Left ventricle myocardium inferior (tissue), 1 donor: ENCODE data around the gene HEPN1. TPM values are rescaled to one million over a fixed set of nuclear protein-coding genes. Genes with fewer than 3 reads are reported as not detected.

Experiments used
- DNase-seq: peaks from one replicate; pipeline ENCODE4 v3.0.0-alpha.2; 2020
- H3K27ac ChIP-seq: fragments of 200-600 bp; replicated peaks from 2 replicates; pipeline ENCODE4 v1.8.0; 2021
- H3K27me3 ChIP-seq: fragments of 200-600 bp; 2 replicates; pipeline ENCODE4 v1.8.0; 2021; ENCODE audit warnings: low read depth
- H3K36me3 ChIP-seq: fragments of 200-600 bp; 2 replicates; pipeline ENCODE4 v1.8.0; 2021
- H3K4me1 ChIP-seq: fragments of 200-600 bp; 2 replicates; pipeline ENCODE4 v1.8.0; 2021
- H3K4me3 ChIP-seq: fragments of 200-600 bp; 2 replicates; pipeline ENCODE4 v1.8.0; 2021; ENCODE audit warnings: mild to moderate bottlenecking, moderate library complexity
- H3K9me3 ChIP-seq: fragments of 200-600 bp; replicated peaks from 2 replicates; pipeline ENCODE4 v1.8.0; 2021
- intact Hi-C: fragments of 100-400 bp; cut with micrococcal nuclease; formaldehyde crosslinking; loops from one replicate; pipeline ENCODE4 v1.11.0; 2022
- total RNA-seq: library from RNA; stranded (reverse); fragmentation: NEBNext Ultra II Directional; extraction: Animal tissue kit (Norgen Biotek cat#: 25700); gene quantifications from one replicate; pipeline ENCODE4 v1.2.1, GENCODE V29; 2021
- TF ChIP-seq, protein P1 (sequence below): fragments of 200-600 bp; IDR thresholded peaks from 2 replicates; pipeline ENCODE4 v1.8.0; 2021; ENCODE audit warnings: antibody characterized with exemption, mild to moderate bottlenecking, borderline replicate concordance
- donor health status: DM: no; HTN: yes; CAD: no; lungs with severe emphysema.

Gene HEPN1
- total RNA-seq, 1 donor from 2014 or later: not detected

DNA sequence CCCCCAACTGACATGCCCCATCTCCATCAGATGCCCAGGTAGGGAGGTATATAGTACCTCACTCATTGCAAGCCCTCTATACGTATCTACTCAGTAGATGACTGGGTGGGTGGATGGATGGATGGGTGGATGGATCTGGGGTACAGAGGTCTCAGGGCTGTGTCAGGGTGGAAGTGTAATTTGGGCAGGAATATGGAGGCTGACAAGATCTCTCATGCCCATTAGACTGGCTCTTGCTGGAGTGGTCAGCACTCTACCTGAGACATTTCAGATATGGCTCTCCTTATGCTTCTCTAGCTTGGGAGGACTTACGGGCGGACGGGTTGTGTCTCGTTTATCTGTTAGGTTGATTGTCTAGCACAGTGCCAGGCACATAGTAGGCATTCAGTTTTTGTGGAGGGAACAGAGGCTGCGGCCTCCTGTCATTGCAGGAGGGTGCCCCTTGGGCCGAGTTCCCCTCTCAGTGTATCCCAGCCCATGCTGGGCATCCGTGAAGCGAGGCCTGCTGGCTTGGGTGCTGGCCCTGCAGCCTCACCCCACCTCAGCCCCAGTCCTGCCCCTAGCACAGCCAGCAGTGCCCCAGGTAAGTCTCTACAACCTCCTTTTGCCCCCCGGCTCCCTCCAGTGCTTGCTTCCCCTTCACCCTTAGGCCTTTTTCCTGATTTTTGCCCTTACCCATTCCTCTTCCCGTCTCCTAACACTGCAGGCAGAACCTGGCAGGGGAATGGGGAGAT is 40.1 kb upstream of the HEPN1 start:
- intact Hi-C loops: no loop called here
- TF ChIP-seq, protein P1, sequence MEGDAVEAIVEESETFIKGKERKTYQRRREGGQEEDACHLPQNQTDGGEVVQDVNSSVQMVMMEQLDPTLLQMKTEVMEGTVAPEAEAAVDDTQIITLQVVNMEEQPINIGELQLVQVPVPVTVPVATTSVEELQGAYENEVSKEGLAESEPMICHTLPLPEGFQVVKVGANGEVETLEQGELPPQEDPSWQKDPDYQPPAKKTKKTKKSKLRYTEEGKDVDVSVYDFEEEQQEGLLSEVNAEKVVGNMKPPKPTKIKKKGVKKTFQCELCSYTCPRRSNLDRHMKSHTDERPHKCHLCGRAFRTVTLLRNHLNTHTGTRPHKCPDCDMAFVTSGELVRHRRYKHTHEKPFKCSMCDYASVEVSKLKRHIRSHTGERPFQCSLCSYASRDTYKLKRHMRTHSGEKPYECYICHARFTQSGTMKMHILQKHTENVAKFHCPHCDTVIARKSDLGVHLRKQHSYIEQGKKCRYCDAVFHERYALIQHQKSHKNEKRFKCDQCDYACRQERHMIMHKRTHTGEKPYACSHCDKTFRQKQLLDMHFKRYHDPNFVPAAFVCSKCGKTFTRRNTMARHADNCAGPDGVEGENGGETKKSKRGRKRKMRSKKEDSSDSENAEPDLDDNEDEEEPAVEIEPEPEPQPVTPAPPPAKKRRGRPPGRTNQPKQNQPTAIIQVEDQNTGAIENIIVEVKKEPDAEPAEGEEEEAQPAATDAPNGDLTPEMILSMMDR: no peak
- Histone ChIP-seq H3K4me1 (peaks cover 63% of the 10 kb centered on the region), H3K27me3 (peaks cover 51% of the 10 kb centered on the region), H3K27ac (no peak overlapping the region), H3K9me3 (no peaks in the 10 kb centered on the region), H3K4me3 (no peak overlapping the region), H3K36me3 (no peaks in the 10 kb centered on the region)
- DNase-seq: no peak

DNA sequence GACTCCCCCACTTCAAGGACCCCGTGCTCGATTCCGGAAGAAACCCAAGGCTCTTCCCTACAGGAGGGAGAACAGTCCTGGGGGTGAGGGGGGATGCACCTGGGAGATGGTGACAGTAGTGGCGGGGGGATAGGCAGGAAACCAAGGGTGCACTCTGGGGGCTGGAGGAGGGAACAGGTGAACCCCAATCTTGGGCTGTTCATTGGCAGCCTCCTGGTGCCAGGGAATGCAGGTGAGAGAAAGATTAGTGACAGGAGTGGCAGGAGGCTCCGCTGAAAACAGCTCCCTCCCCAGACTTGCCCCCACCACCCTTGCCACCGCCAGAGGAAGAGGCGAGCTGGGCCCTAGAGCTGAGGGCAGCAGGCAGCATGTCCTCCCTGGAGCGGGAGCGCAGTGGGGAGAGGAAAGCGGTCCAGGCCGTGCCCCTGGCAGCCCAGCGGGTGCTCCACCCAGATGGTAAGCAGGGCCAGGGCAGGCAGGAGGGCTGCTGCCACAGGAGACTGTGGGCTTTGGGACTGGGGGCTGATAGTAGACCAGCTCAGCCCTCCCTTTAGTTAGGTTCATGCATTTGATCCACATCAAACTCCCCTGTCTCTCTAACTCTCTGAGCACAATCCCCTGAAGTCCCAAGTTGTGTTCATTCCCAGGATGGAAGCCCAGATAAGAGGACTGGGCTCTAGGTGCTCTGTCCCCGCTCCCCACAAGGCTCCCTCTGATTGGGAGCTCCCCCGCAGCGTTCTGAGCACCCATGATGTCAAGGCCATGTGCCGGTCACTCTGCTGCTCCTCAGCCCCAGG is 39.4 kb upstream of the HEPN1 start:
- peaks cover 7% of the 10 kb centered on the region for H3K36me3 ChIP-seq
- no peaks in the 10 kb centered on the region for H3K9me3 ChIP-seq
- peak overlapping the region; percentile 33 for H3K27ac ChIP-seq
- DNase-seq: no peak
- no peak overlapping the region for H3K4me3 ChIP-seq
- TF ChIP-seq, protein P1: no peak
- intact Hi-C loops: no loop called here
- H3K4me1 ChIP-seq: peaks cover 71% of the 10 kb centered on the region
- H3K27me3 ChIP-seq: peaks cover 43% of the 10 kb centered on the region

DNA sequence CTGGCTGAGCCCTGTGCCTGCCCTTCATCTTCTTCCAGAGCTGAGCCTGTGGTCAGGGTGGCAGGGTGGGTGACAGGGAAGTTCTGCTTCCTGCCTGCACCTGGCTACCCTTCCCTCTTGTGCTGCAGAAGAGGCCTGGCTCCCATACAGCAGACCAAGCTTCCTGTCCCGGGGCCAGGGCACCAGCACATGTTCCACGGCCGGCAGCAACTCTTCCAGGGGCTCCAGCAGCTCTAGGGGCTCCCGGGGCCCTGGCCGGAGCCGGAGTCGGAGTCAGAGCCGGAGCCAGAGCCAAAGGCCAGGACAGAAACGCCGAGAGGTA is 38.8 kb upstream of the HEPN1 start:
- H3K27me3 ChIP-seq: peaks cover 44% of the 10 kb centered on the region
- peak overlapping the region; percentile 33 for H3K27ac ChIP-seq
- intact Hi-C loops: no loop called here
- peaks cover 76% of the 10 kb centered on the region for H3K4me1 ChIP-seq
- H3K9me3 ChIP-seq: no peaks in the 10 kb centered on the region
- H3K36me3 ChIP-seq: peaks cover 10% of the 10 kb centered on the region
- H3K4me3 ChIP-seq: no peak overlapping the region
- no peak for DNase-seq
- TF ChIP-seq, protein P1: no peak

DNA sequence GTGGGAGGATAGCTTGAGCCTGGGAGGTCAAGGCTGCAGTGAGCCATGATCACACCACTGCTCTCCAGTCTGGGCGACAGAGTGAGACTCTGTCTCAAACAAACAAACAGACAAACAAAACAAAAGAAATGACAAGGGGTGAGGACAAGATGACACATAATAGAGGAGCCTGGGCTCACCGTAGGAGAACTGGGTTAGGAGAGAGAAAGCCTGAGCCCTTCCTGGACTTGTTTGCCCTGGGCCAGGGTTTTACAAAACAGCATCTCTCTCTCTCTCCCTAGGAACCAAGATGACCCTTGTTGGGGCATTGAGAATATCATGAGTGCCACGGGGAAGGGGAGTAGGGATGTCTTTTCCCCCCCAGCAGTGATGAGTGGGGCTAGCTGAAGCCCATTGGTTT is 38.1 kb upstream of the HEPN1 start:
- Histone ChIP-seq H3K36me3 (peaks cover 10% of the 10 kb centered on the region), H3K4me1 (peaks cover 78% of the 10 kb centered on the region), H3K27me3 (peaks cover 37% of the 10 kb centered on the region), H3K4me3 (no peak overlapping the region), H3K27ac (no peak overlapping the region), H3K9me3 (no peaks in the 10 kb centered on the region)
- intact Hi-C loops: no loop called here
- DNase-seq: no peak
- TF ChIP-seq, protein P1: no peak

DNA sequence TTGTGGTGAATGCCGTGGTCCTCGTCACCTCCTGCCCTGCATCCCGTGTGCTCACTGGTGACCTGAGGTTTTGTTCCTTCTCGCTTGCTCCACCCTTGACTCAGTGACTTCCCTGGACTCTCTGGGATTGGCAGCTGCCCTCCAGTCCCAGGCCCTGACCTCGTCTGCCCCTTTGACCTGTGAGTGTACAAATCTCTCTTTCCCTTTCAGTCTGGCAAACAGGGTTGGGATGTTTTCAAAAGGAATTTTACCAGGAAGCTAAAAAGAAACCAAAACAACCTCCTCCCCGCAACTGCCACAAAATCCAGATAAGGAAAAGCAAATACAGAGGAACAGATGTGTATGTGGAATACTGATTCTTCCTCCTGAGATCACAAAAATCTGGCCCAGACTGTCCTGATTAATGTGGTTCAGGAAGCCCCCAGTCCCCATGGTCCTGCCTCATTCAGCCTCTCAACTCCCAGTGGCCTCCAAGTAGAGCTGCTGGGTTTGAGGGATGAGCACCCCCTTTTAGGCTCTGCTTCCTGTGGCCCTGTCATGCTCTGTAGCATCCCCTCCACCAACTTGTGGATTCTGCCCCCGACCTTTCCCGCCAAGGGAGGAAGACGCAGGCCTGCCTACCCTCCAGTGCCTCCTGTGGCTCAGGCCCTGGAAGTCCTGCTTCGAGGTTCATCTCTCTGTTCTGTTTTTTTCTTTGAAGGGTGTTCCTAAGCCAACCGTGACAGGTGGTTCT is 36.5 kb upstream of the HEPN1 start:
- Histone ChIP-seq H3K9me3 (no peaks in the 10 kb centered on the region), H3K36me3 (peaks cover 13% of the 10 kb centered on the region), H3K27me3 (peaks cover 30% of the 10 kb centered on the region), H3K27ac (peak overlapping the region; percentile 69), H3K4me1 (peaks cover 77% of the 10 kb centered on the region), H3K4me3 (no peak overlapping the region)
- TF ChIP-seq, protein P1: no peak
- intact Hi-C loops: no loop called here
- no peak for DNase-seq
